SU-DHL-6 (cell line): ENCODE results near the gene GRM7.

Source experiments
- H2AFZ ChIP-seq: fragments of 200-600 bp; sonication (generic); 2 replicates; pipeline ENCODE4 v1.6.1; 2014; ENCODE audit warnings: low read depth, mild to moderate bottlenecking, moderate library complexity, mixed read lengths, antibody characterized with exemption, low read length; ENCODE audit not compliant: severe bottlenecking
- H3F3A ChIP-seq: fragments of 200-600 bp; shearing (Covaris generic); 2 replicates; pipeline ENCODE4 v1.6.0; 2016; ENCODE audit warnings: antibody characterized with exemption, mild to moderate bottlenecking; ENCODE audit not compliant: insufficient read depth
- H3K27ac ChIP-seq: fragments of 200-600 bp; sonication (generic); 2 replicates; pipeline ENCODE4 v1.5.1; 2016; ENCODE audit warnings: low read depth, mild to moderate bottlenecking, low read length, moderate library complexity, mixed read lengths
- H3K27me3 ChIP-seq: fragments of 200-600 bp; sonication (generic), shearing (Covaris generic); 2 replicates; pipeline ENCODE4 v1.6.0; 2014; ENCODE audit warnings: mild to moderate bottlenecking, low read length
- H3K36me3 ChIP-seq: fragments of 200-600 bp; sonication (generic); 2 replicates; pipeline ENCODE4 v1.6.1; 2014; ENCODE audit warnings: mild to moderate bottlenecking, low read length, mixed read lengths
- H3K4me2 ChIP-seq: fragments of 300-600, 200-600 bp; shearing (Covaris generic), sonication (generic); 2 replicates; pipeline ENCODE4 v1.6.0; 2014; ENCODE audit warnings: low read length, low read depth, mild to moderate bottlenecking; ENCODE audit not compliant: poor library complexity, severe bottlenecking
- H3K4me3 ChIP-seq: fragments of 200-600 bp; sonication (generic); 2 replicates; pipeline ENCODE4 v1.5.1; 2014; ENCODE audit warnings: antibody characterized with exemption, low read length, mild to moderate bottlenecking, mixed read lengths; ENCODE audit not compliant: insufficient read depth, poor library complexity, severe bottlenecking
- H3K79me2 ChIP-seq: fragments of 200-600 bp; sonication (generic); 2 replicates; pipeline ENCODE4 v1.6.1; 2014; ENCODE audit warnings: mild to moderate bottlenecking, low read length, moderate library complexity; ENCODE audit not compliant: insufficient read depth
- H3K9ac ChIP-seq: fragments of 200-600 bp; sonication (generic); 2 replicates; pipeline ENCODE4 v1.7.0; 2014; ENCODE audit warnings: mild to moderate bottlenecking, low read length
- H3K9me2 ChIP-seq: fragments of 200-600 bp; sonication (generic); replicated peaks from 2 replicates; pipeline ENCODE4 v1.6.1; 2014; ENCODE audit warnings: low read length; ENCODE audit not compliant: insufficient read depth
- H3K9me3 ChIP-seq: fragments of 200-600 bp; sonication (generic); 2 replicates; pipeline ENCODE4 v1.6.1; 2014; ENCODE audit warnings: low read length, mixed read lengths; ENCODE audit not compliant: insufficient read depth
- H4K20me1 ChIP-seq: fragments of 200-600 bp; sonication (generic); 2 replicates; pipeline ENCODE4 v1.6.1; 2014; ENCODE audit warnings: low read depth, mild to moderate bottlenecking, antibody characterized with exemption, low read length, moderate library complexity, mixed read lengths
- EZH2phosphoT487 ChIP-seq: fragments of 200-600 bp; sonication (generic), shearing (Covaris generic); conservative IDR thresholded peaks from 2 replicates; pipeline ENCODE4 v1.6.1; 2018; ENCODE audit warnings: mild to moderate bottlenecking, antibody characterized with exemption, low read length, moderate library complexity, mixed read lengths
- TF ChIP-seq, protein P1 (sequence below): fragments of 200-600 bp; sonication (generic); IDR thresholded peaks from one replicate; pipeline ENCODE4 v1.5.1; 2017; ENCODE audit warnings: antibody characterized with exemption, mild to moderate bottlenecking, low read length, moderate library complexity; ENCODE audit not compliant: insufficient read depth, poor library complexity, severe bottlenecking

Gene GRM7

DNA sequence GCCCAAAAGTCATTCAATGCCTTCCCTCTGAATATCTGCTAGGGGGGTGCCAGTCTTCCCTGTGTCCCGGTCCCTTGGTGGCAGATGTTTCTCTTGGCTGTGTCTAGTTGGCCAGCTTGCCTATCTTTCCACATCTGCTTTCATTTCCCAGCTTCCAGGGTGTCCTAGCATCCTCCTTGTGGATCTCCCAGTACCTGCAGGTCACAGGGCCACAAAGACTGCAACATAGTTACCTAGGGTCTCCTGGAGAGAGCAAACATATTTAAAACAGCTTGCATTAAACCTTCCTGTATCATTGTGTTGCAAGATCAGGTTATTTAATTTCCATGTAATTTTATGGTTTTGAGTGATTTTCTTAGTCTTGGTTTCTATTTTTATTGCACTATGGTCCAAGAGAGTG, 400.1 kb downstream of the GRM7 start:
- no peaks in the 10 kb centered on the region for H3K79me2 ChIP-seq
- H3K9me2 ChIP-seq, result no peaks in the 10 kb centered on the region
- no peak overlapping the region for H3K9ac ChIP-seq
- no peak overlapping the region for H3K27ac ChIP-seq
- H3K27me3 ChIP-seq, result no peaks in the 10 kb centered on the region
- no peak overlapping the region for H3K4me2 ChIP-seq
- no peak overlapping the region for H2AFZ ChIP-seq
- TF ChIP-seq EZH2phosphoT487, result no peak
- TF ChIP-seq, protein P1, sequence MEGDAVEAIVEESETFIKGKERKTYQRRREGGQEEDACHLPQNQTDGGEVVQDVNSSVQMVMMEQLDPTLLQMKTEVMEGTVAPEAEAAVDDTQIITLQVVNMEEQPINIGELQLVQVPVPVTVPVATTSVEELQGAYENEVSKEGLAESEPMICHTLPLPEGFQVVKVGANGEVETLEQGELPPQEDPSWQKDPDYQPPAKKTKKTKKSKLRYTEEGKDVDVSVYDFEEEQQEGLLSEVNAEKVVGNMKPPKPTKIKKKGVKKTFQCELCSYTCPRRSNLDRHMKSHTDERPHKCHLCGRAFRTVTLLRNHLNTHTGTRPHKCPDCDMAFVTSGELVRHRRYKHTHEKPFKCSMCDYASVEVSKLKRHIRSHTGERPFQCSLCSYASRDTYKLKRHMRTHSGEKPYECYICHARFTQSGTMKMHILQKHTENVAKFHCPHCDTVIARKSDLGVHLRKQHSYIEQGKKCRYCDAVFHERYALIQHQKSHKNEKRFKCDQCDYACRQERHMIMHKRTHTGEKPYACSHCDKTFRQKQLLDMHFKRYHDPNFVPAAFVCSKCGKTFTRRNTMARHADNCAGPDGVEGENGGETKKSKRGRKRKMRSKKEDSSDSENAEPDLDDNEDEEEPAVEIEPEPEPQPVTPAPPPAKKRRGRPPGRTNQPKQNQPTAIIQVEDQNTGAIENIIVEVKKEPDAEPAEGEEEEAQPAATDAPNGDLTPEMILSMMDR, result no peak
- H3K9me3 ChIP-seq, result no peaks in the 10 kb centered on the region
- H3K36me3 ChIP-seq, result no peaks in the 10 kb centered on the region
- H4K20me1 ChIP-seq, result no peaks in the 10 kb centered on the region
- H3F3A ChIP-seq, result no peaks in the 10 kb centered on the region
- H3K4me3 ChIP-seq, result no peak overlapping the region

DNA sequence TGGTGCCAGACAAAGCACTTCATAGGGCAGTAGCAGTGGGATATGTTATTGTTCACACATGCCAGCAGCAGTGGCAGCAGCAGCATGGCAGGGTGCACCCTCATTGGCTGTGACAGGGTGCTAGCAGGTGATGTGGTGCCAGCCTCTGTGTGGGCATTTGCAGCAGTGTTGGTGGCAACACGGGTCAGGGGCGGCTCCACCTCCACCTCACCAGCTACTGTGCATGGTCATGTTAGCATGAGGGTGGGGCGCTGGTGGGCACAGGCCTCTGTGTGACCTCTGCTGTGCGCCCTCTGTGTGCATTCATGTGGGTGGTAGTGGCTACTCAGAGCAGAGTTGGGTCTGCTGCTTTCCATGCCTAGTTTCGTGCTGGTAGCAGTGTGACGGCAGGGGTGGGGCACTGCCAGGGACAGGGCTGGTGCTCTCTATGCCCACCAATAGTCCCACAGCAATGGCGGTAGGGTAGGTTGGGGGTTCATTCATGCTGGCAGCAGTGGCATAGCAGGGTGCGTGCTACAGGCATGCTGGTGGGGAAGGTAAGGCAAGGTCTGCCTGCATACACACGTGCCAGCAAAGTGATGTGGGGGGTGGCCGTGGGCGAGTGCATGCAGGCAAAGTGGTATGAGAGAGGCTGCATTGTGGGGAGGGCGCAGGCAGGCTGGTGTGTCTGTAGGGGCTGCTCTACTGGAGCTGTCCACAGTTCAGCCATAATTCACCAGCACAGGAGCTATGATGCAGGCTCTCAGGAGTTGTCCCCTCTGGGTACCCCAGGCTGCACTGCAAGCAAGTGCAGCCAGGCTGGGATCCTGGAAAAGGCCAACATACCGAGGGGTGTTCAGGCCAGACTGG, 402.7 kb downstream of the GRM7 start:
- TF ChIP-seq, protein P1, result no peak
- H3K9ac ChIP-seq, result no peak overlapping the region
- no peaks in the 10 kb centered on the region for H3K9me3 ChIP-seq
- H2AFZ ChIP-seq, result no peak overlapping the region
- no peak overlapping the region for H3K4me2 ChIP-seq
- no peak overlapping the region for H3K4me3 ChIP-seq
- no peaks in the 10 kb centered on the region for H3K9me2 ChIP-seq
- no peaks in the 10 kb centered on the region for H3K79me2 ChIP-seq
- H3K27ac ChIP-seq, result no peak overlapping the region
- no peaks in the 10 kb centered on the region for H4K20me1 ChIP-seq
- no peaks in the 10 kb centered on the region for H3K36me3 ChIP-seq
- H3F3A ChIP-seq, result no peaks in the 10 kb centered on the region
- H3K27me3 ChIP-seq, result no peaks in the 10 kb centered on the region

DNA sequence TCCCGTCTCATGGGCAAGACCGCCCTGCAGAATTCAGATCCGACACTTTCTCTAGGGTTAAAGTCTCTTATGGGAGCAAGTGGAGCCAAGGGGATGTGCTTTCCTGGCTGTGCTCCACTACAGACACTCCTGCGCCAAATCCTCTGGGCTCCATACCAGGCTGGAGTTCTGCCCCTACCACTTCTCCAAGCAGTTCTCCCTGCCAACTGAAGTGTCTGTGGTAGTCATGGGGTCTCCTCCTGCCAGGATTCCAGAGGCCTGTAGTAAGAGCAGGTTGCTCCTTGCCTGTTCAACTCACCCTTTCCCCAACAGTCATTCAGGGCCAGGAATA, 403.2 kb downstream of the GRM7 start:
- no peak for TF ChIP-seq EZH2phosphoT487
- TF ChIP-seq, protein P1, result no peak
- H2AFZ ChIP-seq, result no peak overlapping the region
- H3K9ac ChIP-seq, result no peak overlapping the region
- H3K9me3 ChIP-seq, result no peaks in the 10 kb centered on the region
- H3K27me3 ChIP-seq, result no peaks in the 10 kb centered on the region
- H3K27ac ChIP-seq, result no peak overlapping the region
- no peaks in the 10 kb centered on the region for H3K9me2 ChIP-seq
- no peaks in the 10 kb centered on the region for H3F3A ChIP-seq
- H3K4me2 ChIP-seq, result no peak overlapping the region
- no peaks in the 10 kb centered on the region for H3K79me2 ChIP-seq
- H3K36me3 ChIP-seq, result no peaks in the 10 kb centered on the region
- H4K20me1 ChIP-seq, result no peaks in the 10 kb centered on the region
- H3K4me3 ChIP-seq, result no peak overlapping the region
